Activated naive CD4-positive, alpha-beta T cell treated with anti-CD3 and anti-CD28 coated beads, Interleukin-2, amount 10 ng/mL, durations not matched to agents 7 days and 5 days (primary cell): ENCODE results near the gene PDSS2.

Experiments used
- CTCF ChIA-PET: fragments of 350-600 bp; sonication (Branson Sonifier 250); formaldehyde crosslinking; loops from one replicate; lab custom pipeline; 2021; ENCODE audit warnings: antibody characterized with exemption; lab: Charles Lee
- DNase-seq: peaks from one replicate; pipeline ENCODE4 v3.0.0-alpha.2; 2020
- H3K27ac Mint-ChIP-seq: one replicate; pipeline ENCODE4 v1.8.0; 2021; ENCODE audit warnings: mild to moderate bottlenecking, moderate library complexity, mixed read lengths
- H3K27me3 Mint-ChIP-seq: one replicate; pipeline ENCODE4 v1.8.0; 2021; ENCODE audit warnings: mild to moderate bottlenecking, mixed read lengths
- H3K36me3 Mint-ChIP-seq: one replicate; pipeline ENCODE4 v1.8.0; 2021; ENCODE audit warnings: mixed read lengths
- H3K4me1 Mint-ChIP-seq: one replicate; pipeline ENCODE4 v1.8.0; 2021; ENCODE audit warnings: mixed read lengths
- H3K4me3 Mint-ChIP-seq: one replicate; pipeline ENCODE4 v1.8.0; 2021; ENCODE audit warnings: mild to moderate bottlenecking, moderate library complexity, mixed read lengths
- H3K9me3 Mint-ChIP-seq: one replicate; pipeline ENCODE4 v1.8.0; 2021; ENCODE audit warnings: mixed read lengths

The PDSS2 gene, protein sequence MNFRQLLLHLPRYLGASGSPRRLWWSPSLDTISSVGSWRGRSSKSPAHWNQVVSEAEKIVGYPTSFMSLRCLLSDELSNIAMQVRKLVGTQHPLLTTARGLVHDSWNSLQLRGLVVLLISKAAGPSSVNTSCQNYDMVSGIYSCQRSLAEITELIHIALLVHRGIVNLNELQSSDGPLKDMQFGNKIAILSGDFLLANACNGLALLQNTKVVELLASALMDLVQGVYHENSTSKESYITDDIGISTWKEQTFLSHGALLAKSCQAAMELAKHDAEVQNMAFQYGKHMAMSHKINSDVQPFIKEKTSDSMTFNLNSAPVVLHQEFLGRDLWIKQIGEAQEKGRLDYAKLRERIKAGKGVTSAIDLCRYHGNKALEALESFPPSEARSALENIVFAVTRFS

DNA sequence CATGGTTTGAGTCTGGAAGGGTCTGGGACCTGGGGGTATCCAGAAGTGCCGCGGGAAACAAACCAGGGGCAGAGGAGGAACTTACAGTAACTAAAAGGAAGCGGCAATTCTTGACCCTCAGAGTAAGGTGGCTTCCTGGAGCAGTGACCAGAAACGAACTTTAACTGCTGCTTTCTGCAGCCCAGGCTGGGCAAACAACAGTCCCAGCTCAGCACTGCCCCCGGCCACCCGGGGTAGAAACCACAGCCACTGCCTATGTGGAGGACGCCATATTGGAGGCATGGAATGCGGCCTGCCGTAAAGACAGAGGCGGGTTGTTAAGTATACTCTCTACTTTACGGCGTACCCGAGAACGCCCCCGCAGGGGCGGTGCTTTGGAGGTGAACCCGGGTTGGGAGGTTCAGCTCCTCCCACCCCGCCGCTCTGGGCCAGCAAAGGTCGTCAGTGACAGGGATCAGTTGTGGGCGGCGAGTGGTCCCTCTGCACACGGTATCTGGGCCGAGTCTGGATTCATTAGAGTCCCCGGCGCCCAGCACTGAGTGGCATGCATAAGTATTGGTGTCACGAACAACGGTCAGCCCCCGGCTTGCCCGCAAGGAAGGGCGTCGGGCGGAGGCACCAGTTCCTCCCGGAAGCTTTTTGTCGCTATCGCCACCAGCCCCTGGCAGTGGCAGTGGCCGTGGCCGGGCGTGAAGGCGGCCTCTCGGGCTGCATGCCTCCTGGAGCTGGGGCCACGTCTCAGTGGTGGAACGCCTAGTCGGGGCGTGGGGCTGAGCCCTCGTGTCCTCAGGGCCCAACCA is at the start of gene PDSS2:
Gene PDSS2, minus strand, starts transcription at position 282 of the 800 bp plus-strand sequence. Its CDS starts 279 bp downstream, at position 3.
- CTCF ChIA-PET: interaction anchor here (0.8 to 1.9 kb wide), 5 partner anchors 34 to 280 kb away, joined by 3 to 11 read pairs (median 4); no protein-coding TSS in a partner anchor
- Mint-ChIP-seq H3K36me3 (peaks cover 10% of the 10 kb centered on the region), H3K27ac (peak within 1 kb of the TSS; percentile 81), H3K9me3 (no peaks in the 10 kb centered on the region), H3K4me3 (peak within 1 kb of the TSS; percentile 78), H3K4me1 (peaks cover 28% of the 10 kb centered on the region), H3K27me3 (no peaks in the 10 kb centered on the region)
- peak; percentile 99 for DNase-seq

DNA sequence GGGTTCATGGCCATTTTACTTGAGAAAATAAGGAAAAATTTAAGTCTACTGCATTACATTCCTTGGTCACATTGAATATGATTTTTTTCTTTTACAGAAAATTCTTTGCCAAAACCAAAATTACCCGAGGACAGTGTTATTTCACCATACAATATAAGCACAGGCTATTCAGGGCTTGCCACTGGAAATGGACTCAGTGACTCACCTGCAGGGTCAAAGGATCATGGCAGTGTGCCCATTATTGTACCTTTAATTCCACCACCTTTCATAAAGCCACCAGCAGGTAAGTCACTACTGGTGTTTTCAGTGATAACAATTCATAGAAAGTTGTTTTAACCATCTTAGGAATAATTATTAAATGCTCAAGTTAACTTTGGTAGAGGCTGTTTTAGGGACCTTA is 46.8 kb upstream of the PDSS2 start:
- no peaks in the 10 kb centered on the region for H3K4me1 Mint-ChIP-seq
- peaks cover 20% of the 10 kb centered on the region for H3K27me3 Mint-ChIP-seq
- no peaks in the 10 kb centered on the region for H3K36me3 Mint-ChIP-seq
- no peak for DNase-seq
- CTCF ChIA-PET: no interaction called here
- no peak overlapping the region for H3K4me3 Mint-ChIP-seq
- H3K9me3 Mint-ChIP-seq: no peaks in the 10 kb centered on the region
- H3K27ac Mint-ChIP-seq: no peak overlapping the region

DNA sequence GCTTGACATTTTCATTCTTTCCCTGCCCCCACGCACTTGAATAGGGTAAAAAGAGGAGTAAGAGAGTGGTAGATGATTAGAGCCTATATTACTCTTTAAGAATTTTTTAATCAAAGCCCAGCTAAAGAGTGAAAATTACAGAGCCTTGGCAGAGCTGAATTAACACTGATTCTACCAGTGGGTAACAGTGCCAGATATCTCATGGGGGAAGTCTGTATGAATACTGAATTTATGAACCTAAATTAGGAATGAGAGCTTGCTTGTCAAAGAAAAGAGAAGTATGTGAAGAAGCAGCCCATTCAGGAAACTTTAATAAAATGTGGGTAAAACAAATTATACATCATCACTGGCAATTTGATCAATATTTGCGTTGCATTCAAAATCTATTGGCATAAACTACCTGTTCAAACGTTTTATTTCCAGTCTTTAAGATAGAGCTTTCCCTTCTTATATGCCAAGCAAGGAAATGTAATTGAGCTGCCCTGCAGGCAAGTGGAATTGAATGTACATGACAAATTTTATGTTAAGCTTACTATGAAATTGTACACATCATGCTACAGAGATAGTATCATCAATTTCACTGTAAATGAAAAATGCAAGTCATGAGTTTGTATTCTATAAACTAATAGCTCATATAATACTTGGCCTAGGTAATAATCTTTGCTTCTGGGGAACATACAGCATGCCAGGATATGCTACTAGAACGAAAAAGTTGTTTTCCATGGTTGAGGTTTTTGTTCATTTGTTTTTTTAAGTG is 45.1 kb upstream of the PDSS2 start:
- CTCF ChIA-PET: interaction anchor here (0.6 to 1.2 kb wide), 3 partner anchors 14 to 170 kb away, joined by 3 read pairs; no protein-coding TSS in a partner anchor
- no peaks in the 10 kb centered on the region for H3K4me1 Mint-ChIP-seq
- H3K4me3 Mint-ChIP-seq: no peak overlapping the region
- no peaks in the 10 kb centered on the region for H3K9me3 Mint-ChIP-seq
- H3K27me3 Mint-ChIP-seq: peaks cover 20% of the 10 kb centered on the region
- no peak overlapping the region for H3K27ac Mint-ChIP-seq
- no peaks in the 10 kb centered on the region for H3K36me3 Mint-ChIP-seq
- no peak for DNase-seq

GRCh38 chr6:107496892-107497684 is 37.7 kb upstream of the PDSS2 start:
- H3K27ac Mint-ChIP-seq: no peak overlapping the region
- no peaks in the 10 kb centered on the region for H3K4me1 Mint-ChIP-seq
- CTCF ChIA-PET: no interaction called here
- DNase-seq: no peak
- no peaks in the 10 kb centered on the region for H3K9me3 Mint-ChIP-seq
- H3K27me3 Mint-ChIP-seq: peaks cover 22% of the 10 kb centered on the region
- no peaks in the 10 kb centered on the region for H3K36me3 Mint-ChIP-seq
- no peak overlapping the region for H3K4me3 Mint-ChIP-seq

GRCh38 chr6:107495971-107496370 is 36.6 kb upstream of the PDSS2 start:
- Mint-ChIP-seq H3K27me3 (peaks cover 18% of the 10 kb centered on the region), H3K4me1 (peaks cover 7% of the 10 kb centered on the region), H3K4me3 (no peak overlapping the region), H3K36me3 (no peaks in the 10 kb centered on the region), H3K9me3 (no peaks in the 10 kb centered on the region), H3K27ac (no peak overlapping the region)
- no peak for DNase-seq
- CTCF ChIA-PET: no interaction called here

- CTCF ChIA-PET: no interaction called here
- H3K36me3 Mint-ChIP-seq: no peaks in the 10 kb centered on the region
- H3K4me1 Mint-ChIP-seq: peaks cover 12% of the 10 kb centered on the region
- no peak for DNase-seq
- H3K27me3 Mint-ChIP-seq: peaks cover 18% of the 10 kb centered on the region
- H3K9me3 Mint-ChIP-seq: no peaks in the 10 kb centered on the region
- no peak overlapping the region for H3K4me3 Mint-ChIP-seq
- no peak overlapping the region for H3K27ac Mint-ChIP-seq
Observed at GRCh38 chr6:107495196-107495643, 35.9 kb upstream of the PDSS2 start.

DNA sequence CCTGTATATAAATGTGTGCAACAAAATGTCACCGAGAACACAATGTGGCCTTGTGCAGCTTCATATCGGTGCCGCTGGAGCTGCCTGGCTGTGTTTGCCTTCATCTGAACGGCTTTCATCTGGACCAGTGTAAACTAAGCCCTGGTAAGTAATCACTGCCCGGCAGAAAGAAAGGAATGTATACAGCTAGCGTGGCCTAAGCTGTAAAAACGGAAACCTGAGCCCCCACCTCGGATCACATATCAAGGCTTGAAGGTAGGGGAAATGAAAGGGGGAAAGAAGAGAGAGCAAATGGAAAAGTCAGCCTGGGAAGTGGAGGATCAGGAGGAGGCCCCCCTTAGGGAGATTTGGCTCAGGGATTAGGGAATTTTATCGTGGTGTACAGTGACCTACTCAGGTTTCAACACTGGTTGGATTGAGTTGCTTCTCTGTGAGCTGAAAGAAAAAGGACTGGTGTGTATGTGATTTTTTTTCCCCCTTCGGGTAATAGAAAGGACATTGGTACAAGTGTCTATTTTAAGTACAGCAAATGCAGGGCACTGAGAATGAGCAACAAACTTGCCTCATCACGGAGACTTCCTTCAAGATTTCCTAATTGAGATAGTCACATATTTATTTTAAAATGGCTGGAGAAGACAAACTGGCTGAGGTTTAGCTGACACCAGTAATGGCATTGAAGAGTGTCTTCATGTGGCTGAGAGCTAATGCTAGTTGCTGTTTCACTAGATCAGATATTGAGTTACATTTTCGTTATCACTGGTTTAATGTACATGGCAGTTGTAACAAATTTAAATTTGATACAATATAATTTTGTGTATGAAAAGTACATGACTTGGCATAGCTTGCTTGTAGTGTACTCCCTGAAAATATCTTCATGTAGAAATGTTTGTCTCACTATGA is 34.0 kb upstream of the PDSS2 start:
- Mint-ChIP-seq H3K27ac (no peak overlapping the region), H3K4me3 (no peak overlapping the region), H3K4me1 (peaks cover 20% of the 10 kb centered on the region), H3K36me3 (peaks cover 3% of the 10 kb centered on the region), H3K9me3 (no peaks in the 10 kb centered on the region), H3K27me3 (peaks cover 29% of the 10 kb centered on the region)
- no peak for DNase-seq
- CTCF ChIA-PET: interaction anchor here (1.1 to 1.5 kb wide), 3 partner anchors 9 to 175 kb away, joined by 3 to 5 read pairs (median 3); partner anchors contain the start of gene PDSS2

GRCh38 chr6:107491760-107492660 is 32.6 kb upstream of the PDSS2 start:
- no peaks in the 10 kb centered on the region for H3K9me3 Mint-ChIP-seq
- H3K27ac Mint-ChIP-seq: no peak overlapping the region
- no peak for DNase-seq
- H3K36me3 Mint-ChIP-seq: peaks cover 3% of the 10 kb centered on the region
- H3K4me3 Mint-ChIP-seq: peak overlapping the region; percentile 78
- H3K4me1 Mint-ChIP-seq: peaks cover 25% of the 10 kb centered on the region
- CTCF ChIA-PET: interaction anchor here (1.1 to 1.3 kb wide), 2 partner anchors 10 to 174 kb away, joined by 3 read pairs; no protein-coding TSS in a partner anchor
- H3K27me3 Mint-ChIP-seq: peaks cover 37% of the 10 kb centered on the region

DNA sequence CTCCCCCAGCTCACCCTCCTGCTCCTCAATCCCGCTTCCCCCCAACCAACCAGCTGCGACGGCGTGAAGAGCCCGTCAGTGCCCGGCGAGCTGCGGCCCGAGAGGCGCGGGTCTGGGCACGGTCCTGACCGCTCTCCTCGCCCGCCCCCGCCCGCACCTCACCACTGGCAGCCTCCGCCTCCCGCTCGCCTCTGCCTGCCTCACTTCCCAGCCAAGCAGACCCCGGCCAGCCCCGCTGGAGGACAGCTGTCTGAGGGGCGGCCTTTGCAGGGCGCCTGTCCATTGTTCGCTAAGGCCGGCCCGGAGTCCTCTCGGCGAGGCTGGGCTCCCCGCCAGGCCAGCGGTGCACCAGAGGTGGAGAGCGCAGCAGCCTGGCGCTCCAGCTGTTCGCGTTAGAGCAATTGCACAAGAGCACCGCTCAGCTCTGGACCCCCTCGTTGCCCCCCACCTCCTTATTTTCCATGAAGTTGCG is 31.8 kb upstream of the PDSS2 start:
- H3K4me1 Mint-ChIP-seq: peaks cover 25% of the 10 kb centered on the region
- H3K4me3 Mint-ChIP-seq: peak overlapping the region; percentile 78
- CTCF ChIA-PET: no interaction called here
- H3K9me3 Mint-ChIP-seq: no peaks in the 10 kb centered on the region
- H3K36me3 Mint-ChIP-seq: peaks cover 3% of the 10 kb centered on the region
- peak; percentile 21 for DNase-seq
- peaks cover 40% of the 10 kb centered on the region for H3K27me3 Mint-ChIP-seq
- no peak overlapping the region for H3K27ac Mint-ChIP-seq

GRCh38 chr6:107490566-107491137 is 31.3 kb upstream of the PDSS2 start:
- Mint-ChIP-seq H3K9me3 (no peaks in the 10 kb centered on the region), H3K4me1 (peaks cover 25% of the 10 kb centered on the region), H3K36me3 (peaks cover 3% of the 10 kb centered on the region), H3K27me3 (peaks cover 45% of the 10 kb centered on the region), H3K4me3 (peak overlapping the region; percentile 78), H3K27ac (no peak overlapping the region)
- CTCF ChIA-PET: no interaction called here
- DNase-seq: peak; percentile 33
